GM19193 (cell line): Measurements from ENCODE around the gene CYB561A3.

Source experiments
- POLR2A ChIP-seq: IDR thresholded peaks from 4 replicates; pipeline ENCODE4 v1.6.1; 2011; ENCODE audit not compliant: insufficient read depth, insufficient read length; ENCODE audit errors: extremely low read depth

Gene CYB561A3

DNA sequence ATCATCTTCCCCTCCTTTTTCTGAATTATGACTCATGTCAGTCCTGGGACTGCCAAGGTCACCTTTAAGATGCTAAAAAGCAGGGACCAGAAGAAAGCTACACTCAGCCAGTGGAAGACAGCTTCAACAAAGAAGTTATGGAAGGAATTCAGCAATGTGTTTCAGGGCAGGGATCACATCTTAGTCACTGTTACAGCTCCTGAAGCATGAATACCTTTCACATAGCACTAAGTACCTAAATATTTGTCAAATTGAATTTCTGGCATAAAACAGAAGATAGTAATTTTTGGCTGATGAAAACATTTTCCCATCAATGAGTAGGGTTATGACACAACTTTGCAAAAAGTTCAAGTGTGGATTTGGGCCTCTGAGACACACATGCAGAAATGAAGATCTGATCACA, 34.0 kb downstream of the CYB561A3 start:
- no peak for TF ChIP-seq POLR2A

- TF ChIP-seq POLR2A, result no peak
Observed at GRCh38 chr11:61325649-61326414, 35.9 kb downstream of the CYB561A3 start.

GRCh38 chr11:61315260-61315659, 46.4 kb downstream of the CYB561A3 start:
- TF ChIP-seq POLR2A, result no peak

GRCh38 chr11:61310749-61311148, 50.9 kb downstream of the CYB561A3 start:
- TF ChIP-seq POLR2A, result no peak

GRCh38 chr11:61309739-61310138, 51.9 kb downstream of the CYB561A3 start:
- TF ChIP-seq POLR2A, result no peak

GRCh38 chr11:61309141-61309540, 52.5 kb downstream of the CYB561A3 start:
- TF ChIP-seq POLR2A, result no peak

GRCh38 chr11:61307354-61307753, 54.3 kb downstream of the CYB561A3 start:
- no peak for TF ChIP-seq POLR2A

- no peak for TF ChIP-seq POLR2A
Observed at GRCh38 chr11:61306221-61306620, 55.5 kb downstream of the CYB561A3 start.

GRCh38 chr11:61305417-61305816, 56.3 kb downstream of the CYB561A3 start:
- TF ChIP-seq POLR2A, result no peak

DNA sequence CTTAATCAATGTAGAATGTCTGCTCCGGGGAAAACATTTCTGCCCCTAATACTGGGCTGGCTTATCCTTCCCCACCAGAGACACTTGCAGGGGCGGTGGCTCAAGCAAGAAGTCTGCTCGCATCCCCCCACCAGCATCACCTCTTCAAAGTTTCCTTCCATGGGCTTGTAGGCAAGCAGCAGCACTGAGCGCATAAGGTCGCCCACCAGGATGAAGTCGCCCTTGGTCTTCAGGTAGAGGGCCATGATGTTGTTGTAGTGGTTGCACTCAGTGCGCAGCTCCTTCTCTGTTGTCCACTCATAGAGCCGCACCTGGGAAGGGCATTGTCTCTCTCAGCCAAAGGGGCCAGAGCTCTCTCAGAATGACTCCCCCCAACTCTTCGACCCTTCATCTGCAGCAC, 58.0 kb downstream of the CYB561A3 start:
- TF ChIP-seq POLR2A, result no peak

- no peak for TF ChIP-seq POLR2A
Observed at GRCh38 chr11:61302550-61302949, 59.1 kb downstream of the CYB561A3 start.
